Hematopoietic multipotent progenitor cell treated with erythropoietin and hydrocortisone succinate and interleukin-3 and kit ligand, for 15 days (in vitro differentiated cells): ENCODE data around the gene MELK.
A peak's percentile ranks its signal among the peaks of the same experiment; 100 is the strongest.

Source experiments
- DNase-seq: peaks from one replicate; pipeline ENCODE4 v3.0.0-alpha.2; 2015; ENCODE audit warnings: low spot score

Gene MELK

DNA sequence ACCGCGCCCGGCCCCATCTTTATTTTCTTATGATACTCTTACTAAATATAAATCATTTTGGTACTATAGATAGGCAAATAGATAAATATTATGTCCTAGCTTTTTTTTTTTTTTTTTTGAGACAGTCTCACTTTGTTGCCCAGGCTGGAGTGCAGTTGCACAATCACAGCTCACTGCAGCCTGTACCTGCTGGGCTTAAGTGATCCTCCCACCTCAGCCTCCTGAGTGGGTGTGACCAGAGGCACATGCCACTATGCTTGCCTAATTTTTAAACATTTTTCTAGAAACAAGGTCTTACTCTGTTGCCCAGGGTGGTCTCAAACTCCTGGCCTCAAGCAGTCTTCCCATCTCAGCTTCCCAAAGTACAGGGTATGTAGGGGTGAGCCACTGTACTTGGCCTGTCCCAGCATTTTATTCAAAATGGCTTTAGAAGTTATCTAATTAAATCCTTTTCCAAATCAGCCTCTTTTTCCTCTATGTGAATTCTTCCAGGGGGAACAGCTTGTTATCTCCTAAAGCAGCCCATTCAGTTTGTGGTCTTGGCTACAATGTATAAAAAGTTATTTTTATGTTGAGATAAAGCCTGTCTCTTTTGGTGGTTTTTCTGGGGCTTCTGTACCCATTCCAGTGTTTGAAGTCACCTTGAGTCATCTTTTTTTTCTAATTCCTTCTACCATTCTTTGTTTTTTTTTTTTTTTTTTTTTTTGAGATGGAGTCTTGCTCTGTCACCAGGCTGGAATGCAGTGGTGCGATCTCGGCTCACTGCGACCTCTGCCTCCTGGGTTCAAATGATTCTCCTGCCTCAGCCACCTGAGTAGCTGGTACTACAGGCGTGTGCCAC, 12.1 kb downstream of the MELK start:
- DNase-seq: no peak

DNA sequence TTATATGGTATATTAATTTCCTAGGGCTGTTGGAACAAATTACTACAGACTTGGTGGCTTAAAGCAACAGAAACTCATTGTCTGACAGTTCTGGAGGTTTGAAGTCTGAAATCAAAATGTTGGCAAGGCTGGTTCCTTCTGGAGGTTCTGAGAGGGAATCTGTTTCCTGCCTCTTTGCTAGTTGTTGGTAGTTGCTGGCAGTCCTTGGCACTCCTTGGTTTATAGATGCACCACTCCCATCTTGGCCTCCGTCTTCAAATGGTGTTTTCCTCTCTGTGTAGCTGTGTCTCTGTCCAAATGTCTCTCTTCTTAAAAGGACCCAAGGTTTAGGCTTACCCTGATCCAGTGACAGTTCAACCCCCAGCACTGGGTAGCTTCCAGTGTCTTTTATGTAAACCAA, 17.5 kb downstream of the MELK start:
- DNase-seq: no peak

DNA sequence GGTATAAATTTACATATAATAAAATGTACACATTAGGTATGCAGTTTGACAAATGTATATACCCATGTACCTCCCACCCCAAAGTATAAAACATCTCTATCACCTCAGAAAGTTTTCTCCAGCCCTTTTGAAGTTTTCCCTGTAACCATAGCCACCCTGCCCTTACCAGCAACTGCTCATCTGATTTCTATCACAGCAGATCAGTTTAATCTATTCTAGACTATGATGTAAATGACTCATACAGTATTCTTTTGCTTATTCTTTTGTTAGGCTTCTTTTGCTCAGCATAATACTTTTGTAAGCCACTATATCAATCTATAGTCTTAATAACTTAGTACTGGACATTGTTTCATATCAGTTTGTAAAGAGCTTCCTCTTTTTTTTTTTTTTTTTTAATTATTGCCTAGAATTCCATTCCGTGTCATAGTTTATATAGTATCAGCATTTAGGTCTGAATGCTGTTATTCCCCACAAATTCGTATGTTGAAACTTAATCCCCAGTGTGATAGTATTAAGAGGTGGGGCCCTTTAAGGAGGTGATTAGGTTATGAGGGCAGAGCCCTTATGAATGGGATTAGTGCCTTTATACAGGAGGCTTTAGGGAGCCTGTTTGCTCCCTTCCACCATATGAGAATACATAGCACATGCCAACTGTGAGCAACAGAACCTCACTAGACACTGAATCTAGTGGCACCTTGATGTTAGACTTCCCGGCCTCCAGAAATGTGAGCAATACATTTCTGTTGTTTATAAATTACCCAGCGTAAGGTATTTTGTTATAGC, 20.3 kb downstream of the MELK start:
- DNase-seq: no peak

DNA sequence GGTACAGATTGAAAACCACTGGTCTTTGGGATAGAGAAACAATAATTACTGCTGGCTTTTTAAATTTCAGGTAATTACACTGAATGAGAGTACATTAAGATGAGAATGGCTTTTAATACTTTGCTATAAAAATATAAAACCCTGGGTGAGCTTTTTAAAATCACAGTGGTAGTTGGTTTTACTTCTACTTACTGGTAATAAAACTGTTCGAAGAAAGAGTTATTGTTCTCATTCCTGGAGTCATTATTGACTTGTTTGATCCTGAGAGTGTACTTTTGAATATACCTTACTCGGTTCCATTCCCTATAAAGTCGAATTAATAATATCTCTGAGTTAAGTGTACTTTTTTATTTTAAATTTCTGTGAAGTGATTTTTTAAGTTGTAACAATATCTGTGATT, 21.5 kb downstream of the MELK start:
- DNase-seq: no peak

DNA sequence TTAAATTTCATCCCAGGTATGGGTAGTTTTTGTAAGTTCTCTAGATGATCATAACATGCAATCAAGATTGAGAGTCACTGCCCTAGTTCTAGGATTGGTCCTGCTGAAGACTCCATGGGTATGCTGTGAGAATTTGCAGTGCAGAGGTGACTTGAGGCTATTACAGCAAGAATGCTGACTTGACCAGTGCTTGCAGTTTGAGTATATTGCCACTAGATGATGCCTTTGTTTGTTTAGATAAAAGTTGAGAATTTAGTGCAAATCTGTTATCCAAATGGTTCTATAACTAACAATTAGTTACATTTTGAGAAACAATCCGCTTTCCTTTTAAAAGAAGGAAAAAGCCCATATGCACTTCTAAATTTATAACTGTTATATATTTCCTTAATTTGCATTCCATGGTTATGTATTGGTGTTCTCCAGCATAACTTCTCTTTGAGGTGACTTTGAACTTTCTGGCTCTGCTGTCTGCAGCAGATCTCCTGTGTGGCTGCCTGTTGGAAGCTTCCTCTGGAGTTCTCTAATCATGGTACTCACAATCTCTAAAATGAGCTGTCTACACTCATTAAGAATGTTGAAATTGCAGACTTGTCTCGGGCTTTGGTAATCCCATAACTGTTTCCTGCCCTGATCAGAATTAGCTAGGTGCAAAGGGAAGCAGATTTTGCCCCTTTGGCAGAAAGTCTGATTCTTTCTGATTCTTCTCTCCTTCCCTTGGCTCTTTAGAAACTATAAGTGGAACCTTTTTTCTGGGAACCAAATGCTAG, 24.9 kb downstream of the MELK start:
- DNase-seq: no peak

DNA sequence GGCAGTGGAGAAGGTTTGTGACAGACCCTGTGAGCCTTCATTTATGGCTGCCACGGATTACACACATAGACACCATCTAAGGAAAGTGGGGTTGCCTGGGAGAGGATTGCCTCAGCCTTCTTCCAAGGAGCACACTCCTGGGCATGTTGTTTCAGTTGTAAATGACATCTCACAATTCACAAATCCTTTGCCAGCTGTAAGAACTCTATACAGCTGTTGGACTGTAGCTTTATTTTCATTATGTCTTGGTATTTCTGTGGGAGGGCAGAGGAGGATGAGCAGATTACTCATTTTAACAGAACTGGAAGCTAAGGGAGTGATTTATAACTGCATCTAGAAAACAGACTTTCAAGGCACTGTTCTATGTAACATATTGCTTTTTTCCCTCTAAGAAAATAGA, 25.6 kb downstream of the MELK start:
- DNase-seq: no peak

DNA sequence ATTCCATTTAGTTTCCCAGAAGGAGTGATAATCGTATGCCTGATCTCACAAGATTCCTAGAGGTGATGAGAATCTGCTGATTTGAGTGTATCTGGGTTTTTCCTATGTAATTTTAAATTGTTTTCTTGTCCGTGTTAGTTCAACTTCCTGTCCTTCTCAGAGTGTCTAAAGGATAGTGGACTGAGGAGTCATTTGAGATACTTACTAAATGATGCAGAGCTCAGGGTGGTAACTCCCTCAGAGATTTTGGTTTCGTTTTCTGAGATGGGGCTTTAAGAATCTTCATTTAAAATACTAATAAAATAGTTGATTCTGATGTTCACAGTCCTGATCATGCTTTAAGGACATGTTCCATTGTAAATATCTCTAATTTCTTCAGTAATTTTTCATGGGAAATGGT, 30.3 kb downstream of the MELK start:
- DNase-seq: no peak

DNA sequence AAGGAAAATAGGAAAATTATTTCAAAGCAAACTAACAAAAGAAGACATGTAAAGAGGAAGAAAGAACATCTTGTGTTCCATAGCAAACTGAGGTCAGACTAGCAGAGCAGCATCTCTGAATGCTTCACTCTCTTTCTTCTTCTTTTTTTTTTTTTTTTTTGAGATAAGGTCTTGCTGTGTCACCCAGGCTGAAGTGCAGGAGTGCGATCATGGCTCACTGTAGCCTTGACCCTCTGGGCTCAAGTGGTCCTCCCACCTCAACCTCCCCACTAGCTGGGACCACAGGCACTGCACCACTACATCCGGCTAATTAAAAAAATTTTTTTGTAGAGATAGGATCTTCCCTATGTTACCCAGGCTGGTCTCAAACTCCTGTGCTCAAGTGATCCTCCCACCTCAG, 36.6 kb downstream of the MELK start:
- DNase-seq: no peak

DNA sequence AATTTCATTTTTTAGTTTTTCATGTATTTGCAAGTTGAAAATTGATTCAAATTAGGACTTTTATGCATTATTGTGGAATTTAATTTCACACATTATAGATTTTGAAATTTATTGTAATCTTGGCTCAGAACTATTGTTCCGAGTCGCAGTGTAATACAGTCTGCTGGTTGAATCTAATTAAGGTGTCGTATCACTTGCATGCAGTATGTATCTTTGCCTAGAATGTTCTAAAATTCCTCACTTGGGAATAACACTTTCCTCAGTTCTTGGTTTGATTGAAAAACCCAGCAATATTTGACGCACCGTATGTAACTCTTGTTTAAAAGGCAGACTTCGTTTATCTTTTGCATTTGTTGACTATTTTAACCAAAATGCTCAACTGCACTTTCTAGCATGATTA, 49.4 kb downstream of the MELK start:
- DNase-seq: no peak

DNA sequence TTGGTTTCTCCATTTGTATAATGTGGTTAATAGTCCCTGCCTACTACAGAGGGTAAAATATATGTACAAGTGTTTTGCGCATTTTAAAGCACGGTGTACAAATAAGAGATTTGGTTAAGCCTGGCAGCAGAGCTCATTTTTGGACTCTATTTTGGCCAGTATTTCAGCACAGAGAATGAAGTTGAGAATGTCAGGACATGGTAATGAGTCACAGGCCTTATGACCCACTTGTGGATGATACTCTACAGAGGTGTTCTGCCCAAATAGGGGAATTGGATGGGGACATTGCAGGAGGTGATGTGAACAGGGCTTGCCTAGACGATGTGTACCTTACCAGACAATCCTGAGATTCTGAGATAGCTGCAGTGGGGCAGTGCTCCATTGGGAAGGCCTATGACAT, 50.6 kb downstream of the MELK start:
- no peak for DNase-seq

DNA sequence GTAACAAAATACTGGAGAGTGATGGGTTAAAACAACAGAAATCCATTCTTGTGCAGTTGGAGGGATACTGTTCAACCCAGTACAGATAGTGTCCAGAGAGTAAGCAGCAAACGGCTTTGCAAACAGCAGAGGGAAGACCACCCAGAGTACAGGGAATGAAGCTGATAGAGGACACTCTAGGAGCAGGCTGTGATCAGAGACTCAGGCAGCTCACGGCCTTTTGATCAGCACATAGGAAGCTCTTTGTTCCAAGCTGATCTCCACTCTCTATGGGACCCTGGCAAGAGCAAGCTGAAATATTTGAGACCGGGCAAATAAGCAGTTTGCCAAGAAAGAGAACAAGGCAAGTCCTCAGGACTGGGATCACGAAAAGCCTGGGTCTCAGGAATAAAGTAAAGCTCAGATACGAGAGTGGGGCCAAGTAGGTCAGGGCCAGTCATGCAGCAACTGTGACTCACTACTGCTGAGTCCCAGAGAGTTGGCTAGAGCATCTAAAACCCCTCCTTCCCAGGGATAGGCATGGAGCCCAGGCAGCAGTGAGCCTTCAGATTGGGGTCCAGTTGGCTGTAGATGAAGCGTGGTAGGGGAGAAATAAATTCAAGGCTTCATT, 52.4 kb downstream of the MELK start:
- DNase-seq: no peak

DNA sequence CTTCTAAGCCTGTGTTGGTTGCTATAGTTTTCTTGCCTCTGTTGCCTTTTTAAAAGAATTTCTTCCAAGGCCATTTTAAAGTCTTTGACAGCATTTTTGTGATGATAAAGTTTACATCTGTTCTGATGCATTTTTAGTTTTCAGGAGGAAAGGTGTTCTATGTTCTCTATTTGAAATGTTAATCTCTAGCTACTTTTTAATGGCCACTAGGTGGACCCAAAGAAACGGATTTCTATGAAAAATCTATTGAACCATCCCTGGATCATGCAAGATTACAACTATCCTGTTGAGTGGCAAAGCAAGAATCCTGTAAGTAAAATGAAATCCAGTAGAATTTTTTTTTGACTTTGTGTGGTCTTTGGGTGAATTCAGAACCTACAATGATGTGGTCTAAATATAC, 60.2 kb downstream of the MELK start:
- DNase-seq: no peak

DNA sequence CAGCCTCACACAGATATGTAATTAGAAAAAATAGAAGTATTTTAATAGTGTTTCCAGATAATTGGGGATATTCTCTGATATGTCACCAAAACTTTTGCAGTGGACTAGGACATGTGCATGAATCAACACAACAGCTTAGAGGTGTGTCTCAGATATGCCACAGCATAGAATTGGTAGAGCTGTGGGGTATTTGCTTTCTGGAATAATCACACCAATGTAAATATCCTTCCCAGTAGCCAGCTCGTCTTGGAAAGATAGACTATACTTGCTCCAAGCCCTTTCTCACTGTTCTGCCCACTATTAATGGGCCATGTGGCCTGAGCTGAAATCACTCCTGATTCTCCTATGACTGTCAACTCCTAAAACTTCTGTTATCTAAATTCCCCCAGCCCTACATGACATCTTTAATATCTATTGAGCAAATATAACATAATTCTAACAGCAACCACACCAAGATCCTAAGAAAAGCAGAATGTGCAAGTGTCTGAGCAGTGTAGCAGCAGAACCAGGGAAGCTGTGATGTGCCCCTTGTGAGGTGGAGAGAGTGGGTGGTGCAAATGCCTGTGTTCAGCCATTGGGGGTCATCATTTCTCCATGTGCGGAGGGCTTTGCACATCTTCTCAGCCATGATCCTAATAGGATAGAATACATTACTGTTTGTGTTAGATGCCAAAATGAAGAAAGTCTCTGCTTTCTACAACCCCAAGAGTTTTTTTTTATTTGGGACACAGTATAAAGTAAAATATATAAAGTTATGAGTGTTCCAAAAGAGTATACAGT, 65.0 kb downstream of the MELK start:
- no peak for DNase-seq

DNA sequence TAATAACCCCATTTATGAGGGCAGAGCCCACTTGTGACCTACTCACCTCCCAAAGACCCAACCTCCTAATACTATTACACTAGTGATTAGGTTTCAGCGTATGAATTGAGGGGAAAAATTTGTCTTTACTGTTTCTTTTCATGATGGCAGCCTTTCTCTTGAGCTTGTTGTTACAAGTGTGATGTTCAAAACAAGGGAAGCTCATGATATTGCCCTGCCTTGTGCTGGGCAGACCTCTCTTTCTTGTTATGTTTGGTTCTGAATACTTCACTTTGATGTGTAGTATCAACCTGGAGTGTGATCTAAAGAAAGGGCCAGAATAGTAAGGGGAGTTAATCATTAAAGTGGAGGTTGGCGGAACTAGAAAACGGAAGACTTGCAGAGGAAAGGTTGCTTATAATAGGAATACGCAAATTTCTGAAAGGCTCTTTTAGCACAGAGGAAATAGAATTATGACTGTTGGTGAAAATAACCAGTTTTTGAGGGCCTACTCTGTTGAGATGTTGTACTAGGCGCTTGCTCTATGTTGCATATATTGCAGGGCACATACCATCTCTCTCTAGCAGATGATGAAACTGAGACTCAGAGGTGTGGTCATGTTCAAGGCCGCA, 68.2 kb downstream of the MELK start:
- DNase-seq: no peak

DNA sequence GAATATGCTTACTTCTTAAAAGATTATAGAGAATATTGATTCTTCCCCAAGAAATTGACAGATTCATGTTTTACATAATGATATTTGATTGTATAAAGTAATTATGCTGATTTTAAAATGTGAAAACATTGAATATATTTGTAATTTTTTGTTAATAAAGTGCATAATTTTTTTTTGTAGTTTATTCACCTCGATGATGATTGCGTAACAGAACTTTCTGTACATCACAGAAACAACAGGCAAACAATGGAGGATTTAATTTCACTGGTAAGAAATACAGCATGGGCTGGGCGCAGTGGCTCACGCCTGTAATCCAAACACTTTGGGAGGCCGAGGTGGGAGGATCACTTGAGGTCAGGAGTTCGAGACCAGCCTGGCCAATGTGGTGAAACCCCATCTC, 70.1 kb downstream of the MELK start:
- no peak for DNase-seq

DNA sequence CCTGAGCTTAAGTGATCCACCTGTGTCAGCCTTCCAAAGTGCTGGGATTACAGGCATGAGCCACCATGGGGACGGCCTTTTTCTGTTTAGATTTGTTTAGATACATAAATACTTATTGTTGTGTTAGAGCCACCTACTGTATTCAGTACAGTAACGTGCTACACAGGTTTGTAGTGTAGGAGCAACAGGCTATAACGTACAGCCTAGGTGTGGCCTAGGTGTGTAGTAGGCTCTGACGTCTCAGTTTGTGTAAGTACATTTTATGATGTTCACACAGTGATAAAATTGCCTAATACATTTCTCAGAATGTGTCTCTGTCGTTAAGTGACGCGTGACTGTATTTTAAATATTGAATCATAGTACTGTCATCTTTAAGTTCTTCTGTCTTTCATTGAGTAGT, 84.1 kb downstream of the MELK start:
- no peak for DNase-seq

DNA sequence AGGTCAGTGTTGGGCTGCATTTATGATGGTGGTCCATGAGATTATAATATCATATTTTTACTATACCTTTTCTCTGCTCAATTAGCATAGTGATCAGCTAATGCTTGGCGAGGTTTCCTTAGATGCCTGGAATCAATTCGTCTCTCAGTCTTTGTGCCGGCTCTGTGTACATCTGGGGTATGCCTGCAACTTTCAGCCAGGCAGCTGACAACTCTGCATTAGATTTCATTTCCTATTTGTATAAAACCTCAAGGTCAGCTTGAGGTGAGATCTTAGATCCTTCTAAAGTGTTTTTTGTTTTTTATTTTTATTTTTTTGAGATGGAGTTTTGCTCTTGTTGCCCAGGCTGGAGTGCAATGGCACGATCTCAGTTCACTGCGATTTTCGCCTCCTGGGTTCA, 86.8 kb downstream of the MELK start:
- no peak for DNase-seq

DNA sequence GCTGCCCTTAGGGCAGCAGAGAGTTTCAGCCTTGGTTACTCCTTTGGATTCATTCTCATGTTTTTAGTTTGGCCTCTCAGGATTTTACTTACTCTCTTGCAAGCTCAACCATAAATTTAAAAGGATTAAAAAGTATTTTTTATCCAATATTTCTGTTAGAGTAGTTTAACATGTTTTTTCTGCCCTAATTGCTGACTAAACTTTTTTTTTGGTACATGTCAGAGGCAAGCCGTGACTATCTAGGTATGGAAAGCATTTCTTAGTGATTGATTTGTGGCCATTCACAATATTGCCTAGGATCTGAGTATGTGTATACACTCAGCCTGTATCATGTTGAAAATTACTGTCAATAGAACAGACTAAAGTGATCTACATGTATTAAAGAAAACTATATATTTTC, 92.1 kb downstream of the MELK start:
- DNase-seq: no peak

DNA sequence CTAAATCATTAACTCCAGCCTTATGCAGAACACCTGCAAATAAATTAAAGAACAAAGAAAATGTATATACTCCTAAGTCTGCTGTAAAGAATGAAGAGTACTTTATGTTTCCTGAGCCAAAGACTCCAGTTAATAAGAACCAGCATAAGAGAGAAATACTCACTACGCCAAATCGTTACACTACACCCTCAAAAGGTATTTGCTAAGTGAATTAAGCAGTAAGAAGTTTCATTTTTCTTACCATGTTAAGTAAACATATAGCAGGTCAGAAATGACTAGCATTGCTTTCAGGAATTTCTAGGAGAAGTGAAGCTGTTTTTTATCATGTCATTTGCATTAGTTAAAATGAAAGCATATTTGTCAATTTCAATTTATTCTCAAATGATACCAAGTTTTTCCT, 92.7 kb downstream of the MELK start:
- no peak for DNase-seq

DNA sequence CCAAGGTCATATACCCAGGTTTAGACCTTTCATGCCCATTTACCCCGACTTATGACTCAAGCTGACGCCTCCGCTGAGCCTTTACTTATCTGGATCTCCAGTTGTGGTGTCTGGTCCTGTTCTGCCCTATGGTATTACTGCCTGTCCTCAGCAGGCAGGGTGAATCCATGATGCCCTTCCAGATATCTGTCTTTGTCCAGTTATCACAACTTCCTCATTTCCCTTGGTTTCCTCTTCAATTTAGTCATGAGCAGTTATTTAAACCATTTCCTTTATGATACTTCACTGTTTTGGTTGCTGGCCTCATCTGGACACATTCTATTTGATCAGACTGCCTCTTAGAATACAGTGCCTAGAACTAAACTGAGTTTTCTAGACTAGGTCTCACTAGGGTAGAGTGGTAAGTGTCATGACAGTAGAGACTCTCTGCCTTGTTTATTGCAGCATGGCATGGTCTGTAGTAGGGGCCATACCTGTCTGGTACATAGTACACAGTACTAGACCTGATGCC, 93.3 kb downstream of the MELK start:
- peak; percentile 13 for DNase-seq

DNA sequence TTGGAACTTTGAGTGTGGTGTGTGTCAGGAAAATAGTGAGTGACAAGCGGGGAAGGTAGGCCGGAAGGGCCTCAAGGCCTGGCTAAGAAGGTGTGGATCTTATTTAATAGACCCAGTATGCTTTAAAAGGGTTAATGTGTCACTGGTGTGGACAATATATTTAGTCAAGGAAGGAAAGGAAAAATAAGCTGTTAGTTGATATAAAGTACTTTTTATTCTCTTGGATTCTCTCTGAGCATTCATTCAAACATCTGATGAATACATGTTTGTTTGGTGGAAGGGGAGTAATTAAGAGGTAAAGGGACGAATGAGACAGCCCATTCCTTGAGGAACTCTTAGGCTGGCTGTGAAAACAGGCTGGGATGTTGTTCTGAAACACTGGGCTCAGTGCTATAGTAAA, 98.9 kb downstream of the MELK start:
- no peak for DNase-seq
